ENCODE results near the gene ZNF277.

ZNF277 gene

GRCh38 chr7:112283382-112283910 is 77.0 kb downstream of the ZNF277 start:
- no peak for TF ChIP-seq MAX (IDR thresholded peaks at IDR 0.05)
- TF ChIP-seq EGR1 (IDR thresholded peaks at IDR 0.05), result no peak
- TF ChIP-seq TAF1 (IDR thresholded peaks at IDR 0.05; ENCODE audit: low read depth), result no peak
- no peak for TF ChIP-seq RAD21 (IDR thresholded peaks at IDR 0.05; ENCODE audit: low read depth)
- TF ChIP-seq NFIC (IDR thresholded peaks at IDR 0.05), result no peak

DNA sequence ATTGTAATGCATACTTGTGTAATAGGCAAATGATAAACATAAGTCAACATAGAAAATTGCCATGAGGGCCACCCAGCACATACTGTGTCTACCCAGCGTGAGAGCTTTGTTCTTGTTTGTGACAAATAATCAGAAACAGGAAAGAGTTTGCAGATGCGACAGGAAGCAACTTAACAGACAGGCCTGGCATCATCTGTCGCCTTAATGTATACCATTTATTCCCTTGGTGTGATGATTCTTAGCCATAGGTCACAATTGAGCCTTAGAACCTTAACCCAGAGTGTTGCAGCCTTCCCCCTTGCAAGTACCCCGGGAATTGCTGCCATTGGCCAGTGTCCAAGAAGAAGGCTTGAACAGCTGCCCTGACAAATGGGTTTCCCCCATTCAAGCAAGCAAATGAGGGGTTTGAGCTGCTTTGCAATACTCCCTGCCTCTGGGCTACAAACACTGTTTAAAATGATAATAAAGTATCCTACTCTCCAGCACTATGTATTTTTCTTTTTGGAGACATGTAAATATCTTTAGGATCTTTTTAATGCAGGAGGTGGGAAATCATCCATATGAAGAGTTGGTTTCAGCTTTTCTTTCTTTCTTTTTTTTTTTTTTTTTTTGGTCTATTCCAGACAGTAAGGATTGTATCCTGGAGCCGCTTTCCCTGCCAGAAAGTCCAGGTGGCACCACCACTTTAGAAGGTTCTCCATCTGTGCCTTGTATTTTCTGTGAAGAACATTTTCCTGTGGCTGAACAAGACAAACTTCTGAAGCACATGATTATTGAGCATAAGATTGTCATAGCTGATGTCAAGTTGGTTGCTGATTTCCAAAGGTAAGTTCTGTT is 80.0 kb downstream of the ZNF277 start:
- TF ChIP-seq REST (IDR thresholded peaks at IDR 0.05; ENCODE audit: low read depth) (no peak), RAD21 (IDR thresholded peaks at IDR 0.05; ENCODE audit: low read depth) (no peak), TEAD4 (IDR thresholded peaks at IDR 0.05) (no peak), CREB1 (IDR thresholded peaks at IDR 0.05; ENCODE audit: low read depth) (no peak), EP300 (IDR thresholded peaks at IDR 0.05; ENCODE audit: borderline replicate concordance) (no peak), USF1 (IDR thresholded peaks at IDR 0.05) (no peak), FOXM1 (IDR thresholded peaks at IDR 0.05; ENCODE audit: borderline replicate concordance, low read depth) (no peak), YY1 (IDR thresholded peaks at IDR 0.05; ENCODE audit: low read depth) (no peak), NFIC (IDR thresholded peaks at IDR 0.05) (no peak), MAX (IDR thresholded peaks at IDR 0.05) (no peak), TCF12 (IDR thresholded peaks at IDR 0.05; ENCODE audit: low read depth) (no peak), TAF1 (IDR thresholded peaks at IDR 0.05; ENCODE audit: low read depth) (no peak), ZBTB7A (IDR thresholded peaks at IDR 0.05; ENCODE audit: low read depth) (no peak), CEBPB (IDR thresholded peaks at IDR 0.05) (no peak), EGR1 (IDR thresholded peaks at IDR 0.05) (no peak)

GRCh38 chr7:112288301-112288700 is 81.8 kb downstream of the ZNF277 start:
- no peak for TF ChIP-seq YY1 (IDR thresholded peaks at IDR 0.05; ENCODE audit: low read depth)
- TF ChIP-seq MAX (IDR thresholded peaks at IDR 0.05), result no peak
- no peak for TF ChIP-seq TAF1 (IDR thresholded peaks at IDR 0.05; ENCODE audit: low read depth)
- no peak for TF ChIP-seq TEAD4 (IDR thresholded peaks at IDR 0.05)
- no peak for TF ChIP-seq EGR1 (IDR thresholded peaks at IDR 0.05)
- no peak for TF ChIP-seq EP300 (IDR thresholded peaks at IDR 0.05; ENCODE audit: borderline replicate concordance)
- TF ChIP-seq USF1 (IDR thresholded peaks at IDR 0.05), result no peak
- no peak for TF ChIP-seq CREB1 (IDR thresholded peaks at IDR 0.05; ENCODE audit: low read depth)
- TF ChIP-seq FOXM1 (IDR thresholded peaks at IDR 0.05; ENCODE audit: borderline replicate concordance, low read depth), result no peak
- TF ChIP-seq TCF12 (IDR thresholded peaks at IDR 0.05; ENCODE audit: low read depth), result no peak
- no peak for TF ChIP-seq RAD21 (IDR thresholded peaks at IDR 0.05; ENCODE audit: low read depth)
- TF ChIP-seq ZBTB7A (IDR thresholded peaks at IDR 0.05; ENCODE audit: low read depth), result no peak
- TF ChIP-seq REST (IDR thresholded peaks at IDR 0.05; ENCODE audit: low read depth), result no peak
- no peak for TF ChIP-seq NFIC (IDR thresholded peaks at IDR 0.05)
- no peak for TF ChIP-seq CEBPB (IDR thresholded peaks at IDR 0.05)

DNA sequence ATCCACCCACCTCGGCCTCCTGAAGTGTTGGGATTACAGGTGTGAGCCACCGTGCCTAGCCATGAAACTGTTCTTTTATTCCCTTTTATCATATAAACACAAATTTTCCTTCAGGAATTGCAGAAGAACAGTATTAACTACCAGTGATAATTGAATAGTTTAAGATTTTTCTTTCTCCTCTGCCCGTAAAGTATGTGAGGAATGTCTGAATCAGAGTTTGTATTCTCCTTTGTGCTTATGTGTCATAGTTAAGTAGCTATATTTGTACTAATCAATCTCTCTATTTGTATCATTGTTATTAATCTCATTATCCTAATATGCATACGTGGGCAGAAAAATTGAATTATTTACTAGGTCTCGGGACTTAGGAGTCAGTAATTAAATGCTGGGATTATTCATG is 83.6 kb downstream of the ZNF277 start:
- no peak for TF ChIP-seq USF1 (IDR thresholded peaks at IDR 0.05)
- no peak for TF ChIP-seq REST (IDR thresholded peaks at IDR 0.05; ENCODE audit: low read depth)
- no peak for TF ChIP-seq TEAD4 (IDR thresholded peaks at IDR 0.05)
- no peak for TF ChIP-seq EGR1 (IDR thresholded peaks at IDR 0.05)
- TF ChIP-seq NFIC (IDR thresholded peaks at IDR 0.05), result no peak
- TF ChIP-seq MAX (IDR thresholded peaks at IDR 0.05), result no peak
- TF ChIP-seq CREB1 (IDR thresholded peaks at IDR 0.05; ENCODE audit: low read depth), result no peak
- TF ChIP-seq RAD21 (IDR thresholded peaks at IDR 0.05; ENCODE audit: low read depth), result no peak
- no peak for TF ChIP-seq ZBTB7A (IDR thresholded peaks at IDR 0.05; ENCODE audit: low read depth)
- no peak for TF ChIP-seq EP300 (IDR thresholded peaks at IDR 0.05; ENCODE audit: borderline replicate concordance)
- TF ChIP-seq TAF1 (IDR thresholded peaks at IDR 0.05; ENCODE audit: low read depth), result no peak
- TF ChIP-seq CEBPB (IDR thresholded peaks at IDR 0.05), result no peak
- TF ChIP-seq TCF12 (IDR thresholded peaks at IDR 0.05; ENCODE audit: low read depth), result no peak
- TF ChIP-seq YY1 (IDR thresholded peaks at IDR 0.05; ENCODE audit: low read depth), result no peak
- no peak for TF ChIP-seq FOXM1 (IDR thresholded peaks at IDR 0.05; ENCODE audit: borderline replicate concordance, low read depth)
